ACHN (cell line): Measurements from ENCODE around the gene M1AP.
A peak's percentile ranks its signal among the peaks of the same experiment; 100 is the strongest.

Source experiments
- DNase-seq: peaks from one replicate; pipeline ENCODE4 v3.0.0-alpha.2; 2015
- in situ Hi-C: cut with HindIII; loops from 2 replicates; pipeline ENCODE4 v1.10.0; 2017; ENCODE audit warnings: low sequenced_read_pairs, low pct_ligation_motif_present, low pct_unique_long_range_greater_than_20kb

M1AP gene, protein sequence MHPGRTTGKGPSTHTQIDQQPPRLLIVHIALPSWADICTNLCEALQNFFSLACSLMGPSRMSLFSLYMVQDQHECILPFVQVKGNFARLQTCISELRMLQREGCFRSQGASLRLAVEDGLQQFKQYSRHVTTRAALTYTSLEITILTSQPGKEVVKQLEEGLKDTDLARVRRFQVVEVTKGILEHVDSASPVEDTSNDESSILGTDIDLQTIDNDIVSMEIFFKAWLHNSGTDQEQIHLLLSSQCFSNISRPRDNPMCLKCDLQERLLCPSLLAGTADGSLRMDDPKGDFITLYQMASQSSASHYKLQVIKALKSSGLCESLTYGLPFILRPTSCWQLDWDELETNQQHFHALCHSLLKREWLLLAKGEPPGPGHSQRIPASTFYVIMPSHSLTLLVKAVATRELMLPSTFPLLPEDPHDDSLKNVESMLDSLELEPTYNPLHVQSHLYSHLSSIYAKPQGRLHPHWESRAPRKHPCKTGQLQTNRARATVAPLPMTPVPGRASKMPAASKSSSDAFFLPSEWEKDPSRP

DNA sequence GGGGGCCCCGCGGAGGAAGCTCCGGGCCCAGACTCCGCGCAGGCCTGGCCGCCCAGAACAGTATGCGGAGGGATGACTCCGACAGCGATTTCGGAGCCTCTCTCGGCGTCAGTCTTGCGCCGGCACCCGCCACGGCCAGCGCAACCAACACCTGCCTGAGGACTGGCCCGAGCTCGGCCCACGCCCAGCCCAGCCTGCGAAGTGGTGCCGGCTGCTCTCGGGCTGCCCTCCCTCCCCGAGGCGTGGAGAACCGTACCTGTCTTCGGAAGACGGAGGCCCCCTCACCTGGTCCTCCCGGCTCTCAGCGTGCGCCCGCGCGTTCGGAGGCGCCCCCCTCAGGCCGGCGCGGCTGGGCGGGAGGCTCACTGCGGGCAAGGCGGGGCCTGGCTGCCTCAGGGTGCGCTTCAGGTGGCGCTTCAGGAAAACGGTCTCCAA is at the start of gene M1AP:
Gene M1AP, minus strand, starts transcription at position 322 of the 435 bp plus-strand sequence. CDS start 8,055 bp downstream, outside the sequence.
- DNase-seq = no peak
- in situ Hi-C loops = no loop called here

- DNase-seq = no peak
- in situ Hi-C loops = loop anchor here (25.0 kb wide), 1 partner anchor 165 kb away; no protein-coding TSS in a partner anchor
Measured at GRCh38 chr2:74696829-74697228, 48.7 kb upstream of the M1AP start.

DNA sequence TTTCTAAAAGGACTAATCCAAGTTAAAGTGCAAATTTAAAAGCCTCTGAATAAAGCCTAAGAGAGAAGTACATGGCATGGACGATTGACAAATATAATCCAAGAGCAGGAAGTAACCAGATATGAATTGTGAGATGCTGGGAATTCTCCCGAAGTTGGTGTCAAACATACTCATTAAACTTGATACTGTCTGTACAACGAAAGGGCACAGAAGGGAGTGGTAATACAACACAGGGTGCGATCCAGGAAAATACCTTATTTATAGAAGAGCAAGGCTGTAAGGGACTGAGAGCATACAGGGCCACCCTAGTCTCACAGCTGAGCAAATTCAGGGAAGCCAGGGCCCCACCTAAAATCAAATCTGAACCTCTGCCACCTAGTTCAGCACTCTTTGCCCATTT is 47.5 kb upstream of the M1AP start:
- in situ Hi-C loops = loop anchor here (25.0 kb wide), 1 partner anchor 167 kb away; no protein-coding TSS in a partner anchor
- DNase-seq = no peak

- in situ Hi-C loops = loop anchor here (25.0 kb wide), 1 partner anchor 168 kb away; no protein-coding TSS in a partner anchor
- no peak for DNase-seq
Measured at GRCh38 chr2:74694281-74694680, 46.2 kb upstream of the M1AP start.

DNA sequence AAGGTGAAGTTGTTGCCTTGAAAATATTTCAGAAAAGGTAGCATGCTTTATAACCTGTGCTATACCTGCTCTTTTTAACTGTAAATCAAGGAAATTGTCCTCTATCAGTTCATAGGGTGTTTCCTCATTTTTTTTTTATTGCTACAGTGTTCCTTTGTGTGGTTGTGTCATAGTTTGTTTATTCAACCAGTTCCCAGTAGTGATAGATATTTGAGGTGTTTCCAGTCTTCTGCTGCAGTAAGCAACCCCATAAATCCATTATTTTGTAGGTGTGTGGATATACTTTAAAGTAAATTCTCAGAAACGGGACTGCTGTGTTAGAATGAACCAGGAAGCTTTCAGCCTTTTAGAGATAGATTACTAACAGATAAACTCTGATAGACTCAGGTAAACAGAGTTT is 45.5 kb upstream of the M1AP start:
- in situ Hi-C loops = loop anchor here (25.0 kb wide), 1 partner anchor 169 kb away; no protein-coding TSS in a partner anchor

DNA sequence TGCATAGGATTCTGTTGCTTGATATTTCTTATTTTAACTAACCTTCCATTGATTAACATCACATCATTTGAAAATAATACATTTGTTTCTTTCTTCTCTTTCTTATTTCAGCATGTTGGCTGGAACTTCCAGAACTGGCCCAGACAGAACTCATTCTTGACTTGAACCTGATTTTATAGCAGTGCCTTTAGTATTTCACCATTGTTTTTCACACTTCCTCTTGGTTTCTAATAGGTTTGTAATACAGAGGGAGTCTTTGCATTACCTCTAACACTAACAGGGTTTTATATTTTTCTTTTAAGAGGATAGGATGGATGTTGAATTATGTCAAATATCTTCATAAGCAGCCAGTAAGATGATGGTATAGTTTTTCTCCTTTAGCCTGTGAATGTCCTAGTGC is 45.1 kb upstream of the M1AP start:
- in situ Hi-C loops = loop anchor here (25.0 kb wide), 1 partner anchor 169 kb away; no protein-coding TSS in a partner anchor
- no peak for DNase-seq

More for the DNA sequence above, 45.5 kb upstream of the M1AP start:
- DNase-seq = no peak

GRCh38 chr2:74691929-74692328 is 43.8 kb upstream of the M1AP start:
- in situ Hi-C loops = loop anchor here (25.0 kb wide), 1 partner anchor 170 kb away; no protein-coding TSS in a partner anchor
- no peak for DNase-seq

- in situ Hi-C loops = loop anchor here (25.0 kb wide), 1 partner anchor 172 kb away; no protein-coding TSS in a partner anchor
- peak; percentile 69 for DNase-seq
Measured at GRCh38 chr2:74690571-74690970, 42.4 kb upstream of the M1AP start.

DNA sequence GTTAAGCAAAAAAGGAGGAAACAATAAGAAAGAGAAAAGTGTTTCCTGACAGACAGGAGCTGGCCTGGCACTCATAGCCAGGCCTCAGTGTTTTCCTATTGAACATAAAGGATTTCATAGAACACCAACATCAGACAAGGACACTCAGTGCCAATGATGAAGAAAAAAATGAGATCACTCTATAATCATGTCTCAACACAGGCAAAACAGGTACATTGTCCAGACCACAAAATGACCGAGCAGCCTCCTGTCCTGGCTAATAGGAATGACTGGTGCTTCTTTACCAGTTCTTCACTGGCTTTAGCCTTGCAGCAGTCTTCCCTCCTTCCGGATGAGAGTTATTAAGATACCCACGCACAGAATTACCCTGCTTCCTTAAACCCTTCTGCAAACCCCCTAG is 41.5 kb upstream of the M1AP start:
- in situ Hi-C loops = loop anchor here (25.0 kb wide), 1 partner anchor 173 kb away; no protein-coding TSS in a partner anchor
- DNase-seq = no peak

GRCh38 chr2:74688881-74689280 is 40.8 kb upstream of the M1AP start:
- DNase-seq = no peak
- in situ Hi-C loops = loop anchor here (25.0 kb wide), 1 partner anchor 173 kb away; no protein-coding TSS in a partner anchor

GRCh38 chr2:74685408-74685807 is 37.3 kb upstream of the M1AP start:
- in situ Hi-C loops = loop anchor here (25.0 kb wide), 1 partner anchor 177 kb away; no protein-coding TSS in a partner anchor
- DNase-seq = no peak

DNA sequence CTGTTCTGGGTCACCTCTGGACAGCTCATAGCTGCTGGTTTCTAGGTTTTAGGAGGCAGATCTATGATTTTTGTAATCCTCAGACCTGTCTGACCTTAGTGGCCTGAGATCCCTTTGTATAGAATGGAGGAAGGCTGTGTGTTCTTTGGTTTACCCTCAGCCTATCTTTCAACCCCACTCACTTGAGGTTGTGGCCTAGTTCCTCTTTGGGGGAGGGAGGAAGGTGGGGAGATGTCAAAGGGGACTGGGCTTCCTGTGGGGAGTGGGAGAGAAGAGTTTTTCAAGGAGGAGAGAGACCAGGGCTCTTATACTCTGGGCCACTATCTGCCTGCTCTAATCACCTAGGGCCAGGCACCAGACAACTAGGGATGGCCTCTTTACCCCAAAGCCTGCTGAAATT is 34.4 kb upstream of the M1AP start:
- in situ Hi-C loops = loop anchor here (25.0 kb wide), 1 partner anchor 180 kb away; no protein-coding TSS in a partner anchor
- DNase-seq = no peak

GRCh38 chr2:74679615-74680014 is 31.5 kb upstream of the M1AP start:
- DNase-seq = no peak
- in situ Hi-C loops = loop anchor here (25.0 kb wide), 1 partner anchor 183 kb away; no protein-coding TSS in a partner anchor

GRCh38 chr2:74676331-74676730 is 28.2 kb upstream of the M1AP start:
- no peak for DNase-seq
- in situ Hi-C loops = loop anchor here (25.0 kb wide), 1 partner anchor 186 kb away; no protein-coding TSS in a partner anchor

DNA sequence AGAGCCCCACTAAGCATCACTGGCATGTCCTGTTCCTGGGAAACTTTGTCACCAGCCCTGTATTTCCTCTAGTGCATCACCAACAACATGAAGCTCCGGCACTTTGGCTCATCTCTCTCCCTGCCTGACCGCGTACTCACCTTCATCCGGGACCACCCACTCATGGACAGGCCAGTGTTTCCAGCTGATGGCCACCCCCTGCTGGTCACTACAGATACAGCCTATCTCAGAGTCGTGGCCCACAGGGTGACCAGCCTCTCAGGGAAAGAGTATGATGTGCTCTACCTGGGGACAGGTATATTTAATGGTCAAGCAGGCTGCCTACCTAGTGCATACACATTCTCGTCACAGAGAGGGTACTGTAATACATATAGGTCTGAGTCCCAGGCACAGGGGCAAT is 27.0 kb upstream of the M1AP start:
- no peak for DNase-seq
- in situ Hi-C loops = loop anchor here (25.0 kb wide), 1 partner anchor 187 kb away; no protein-coding TSS in a partner anchor

DNA sequence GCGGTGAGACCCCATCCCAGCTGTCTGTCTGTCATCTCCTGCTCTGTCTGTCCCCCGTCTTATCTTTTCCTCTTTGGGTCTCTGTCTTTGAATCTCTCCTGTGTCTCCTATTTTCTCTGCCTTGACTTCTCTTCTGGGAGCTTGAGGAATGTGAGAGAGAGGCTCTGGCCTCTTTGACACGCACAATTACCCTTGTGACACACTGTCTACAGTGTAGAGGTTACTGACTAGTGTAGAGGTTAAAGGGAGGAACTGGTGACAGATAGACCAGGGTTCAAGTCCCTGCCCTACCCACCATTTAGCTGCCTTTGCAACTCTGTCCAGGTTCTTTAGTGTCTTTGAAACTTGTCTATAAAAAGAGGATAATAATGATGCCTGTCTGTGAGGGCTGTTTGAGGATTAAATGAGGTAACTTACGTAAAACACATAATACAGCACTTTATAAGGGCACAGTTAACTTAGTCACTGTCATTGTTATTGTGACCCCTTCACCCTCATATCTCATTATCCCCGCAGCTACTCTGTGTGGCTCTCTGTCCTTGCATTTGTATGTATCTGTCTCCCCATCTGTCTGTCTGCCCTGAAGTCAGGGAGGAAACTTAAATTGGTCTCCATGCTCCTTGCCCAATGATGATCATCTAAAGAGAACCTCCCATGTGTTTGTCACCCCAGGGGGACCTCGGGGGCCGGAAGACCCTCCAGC is 25.8 kb upstream of the M1AP start:
- DNase-seq = no peak
- in situ Hi-C loops = no loop called here

- no peak for DNase-seq
- in situ Hi-C loops = no loop called here
Measured at GRCh38 chr2:74671479-74671878, 23.3 kb upstream of the M1AP start.

DNA sequence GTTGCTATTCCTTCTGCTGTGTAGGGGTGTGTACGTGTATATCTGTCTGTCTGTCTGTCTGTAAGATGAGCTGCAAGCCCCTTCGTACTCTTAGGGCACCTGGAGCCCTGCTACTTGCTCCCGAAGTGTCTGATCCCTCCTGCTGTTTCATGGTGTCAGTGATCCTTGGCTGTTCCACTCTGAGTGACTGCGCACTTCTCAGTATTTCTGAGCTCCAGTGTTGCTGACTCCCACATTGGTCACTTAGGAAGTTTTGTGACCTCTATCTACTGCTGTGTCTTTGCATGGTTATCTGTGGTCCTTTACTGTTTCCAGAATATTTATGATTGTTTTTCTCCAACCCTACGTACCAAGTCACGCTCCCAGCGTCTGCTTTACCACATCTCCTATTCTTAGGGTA is 22.1 kb upstream of the M1AP start:
- DNase-seq = no peak
- in situ Hi-C loops = no loop called here

DNA sequence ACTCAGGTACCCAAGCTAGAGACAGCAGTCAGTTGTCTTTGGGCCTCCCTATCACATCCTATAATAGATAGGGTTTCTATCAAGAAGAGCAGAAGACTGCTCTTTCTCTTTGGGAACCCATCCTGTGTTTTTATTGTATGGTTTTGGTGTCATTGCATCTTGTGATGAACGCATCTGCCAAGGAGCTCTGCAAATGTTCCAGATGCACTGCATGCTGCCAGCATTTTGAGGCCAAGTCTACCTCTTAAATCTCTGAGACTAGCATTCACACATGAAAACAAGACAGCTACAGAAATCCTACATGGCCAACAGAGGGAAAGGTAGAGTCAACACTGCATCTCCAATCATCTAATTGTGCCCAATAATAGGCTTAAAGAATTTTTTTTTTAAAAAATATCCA is 20.0 kb upstream of the M1AP start:
- in situ Hi-C loops = no loop called here
- DNase-seq = no peak
